DND-41 (cell line): Measurements from ENCODE around the gene TSC22D2.

Source experiments
- ATAC-seq: fragments of 200-7000 bp; cut with Tn5 transposase; 3 replicates; pipeline ENCODE4 v1.9.1; 2021; ENCODE audit warnings: low read depth; ENCODE audit not compliant: insufficient read depth
- DNase-seq: peaks from one replicate; pipeline ENCODE4 v3.0.0-alpha.2; 2020
- H2AFZ ChIP-seq: 2 replicates; pipeline ENCODE4 v1.6.0; 2012; ENCODE audit warnings: low read depth, low read length
- H3K27ac ChIP-seq: 2 replicates; pipeline ENCODE4 v1.5.1; 2012; ENCODE audit warnings: low read length, inconsistent platforms
- H3K27me3 ChIP-seq: fragments of 200-600 bp; sonication (generic); 2 replicates; pipeline ENCODE4 v1.6.0; 2012; ENCODE audit warnings: low read length, mild to moderate bottlenecking, inconsistent platforms; ENCODE audit not compliant: insufficient read depth, poor library complexity
- H3K36me3 ChIP-seq: 2 replicates; pipeline ENCODE4 v1.5.1; 2012; ENCODE audit warnings: low read length, inconsistent platforms; ENCODE audit not compliant: insufficient read depth
- H3K4me1 ChIP-seq: 2 replicates; pipeline ENCODE4 v1.5.1; 2012; ENCODE audit warnings: mild to moderate bottlenecking, low read length; ENCODE audit not compliant: insufficient read depth
- H3K4me2 ChIP-seq: 2 replicates; pipeline ENCODE4 v1.6.0; 2012; ENCODE audit warnings: mild to moderate bottlenecking, moderate library complexity, low read length, inconsistent platforms; ENCODE audit not compliant: insufficient read depth
- H3K4me3 ChIP-seq, 2 experiments: fragments of 200-600 bp in 1 of 2; shearing (Covaris generic) in 1 of 2; 2 replicates each; pipeline ENCODE4 v1.5.1; 2012 to 2016; ENCODE audit warnings: inconsistent platforms in 2 of 2, low read length in 2 of 2, mild to moderate bottlenecking in 2 of 2, low read depth in 1 of 2, moderate library complexity in 1 of 2
- H3K79me2 ChIP-seq: 2 replicates; pipeline ENCODE4 v1.6.0; 2012; ENCODE audit warnings: low read length, inconsistent platforms; ENCODE audit not compliant: insufficient read depth
- H3K9ac ChIP-seq: 2 replicates; pipeline ENCODE4 v1.6.0; 2012; ENCODE audit warnings: low read depth, mild to moderate bottlenecking, inconsistent platforms, low read length, moderate library complexity
- H3K9me3 ChIP-seq: 2 replicates; pipeline ENCODE4 v1.5.1; 2012; ENCODE audit warnings: low read length, moderate library complexity, mild to moderate bottlenecking, inconsistent platforms; ENCODE audit not compliant: insufficient read depth, severe bottlenecking
- H4K20me1 ChIP-seq: 2 replicates; pipeline ENCODE4 v1.6.0; 2012; ENCODE audit warnings: low read length; ENCODE audit not compliant: insufficient read depth
- EZH2 ChIP-seq: IDR thresholded peaks from 3 replicates; pipeline ENCODE4 v1.6.1; 2012; ENCODE audit warnings: borderline replicate concordance, low read depth, mild to moderate bottlenecking, moderate library complexity, low read length, inconsistent platforms; ENCODE audit not compliant: severe bottlenecking
- TF ChIP-seq, protein P1 (sequence below): IDR thresholded peaks from 2 replicates; pipeline ENCODE4 v1.5.1; 2012; ENCODE audit warnings: borderline replicate concordance, low read length, moderate library complexity, mild to moderate bottlenecking; ENCODE audit not compliant: poor library complexity, severe bottlenecking; ENCODE audit errors: extremely low read depth

Gene TSC22D2

DNA sequence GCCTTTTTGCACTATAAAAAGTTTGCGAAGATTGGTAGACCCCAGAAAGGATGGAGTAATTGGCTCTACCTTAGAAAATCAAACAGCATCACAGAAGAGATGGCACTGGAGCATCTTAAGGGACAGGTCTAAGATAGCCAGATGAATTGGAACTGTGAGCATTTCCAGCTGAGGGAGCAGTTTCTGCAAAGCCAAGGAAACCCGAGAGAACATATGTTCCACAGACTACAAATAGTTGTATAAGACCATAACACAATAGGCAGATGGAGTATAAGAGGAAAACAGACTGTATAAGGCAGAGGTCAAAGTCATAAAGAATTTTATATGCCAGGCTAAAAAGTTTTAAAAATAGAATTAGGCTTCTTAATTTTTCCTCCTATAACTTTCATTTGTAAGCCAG lies 46.0 kb downstream of the TSC22D2 start:
- H3K27me3 ChIP-seq: no peaks in the 10 kb centered on the region
- TF ChIP-seq, protein P1, sequence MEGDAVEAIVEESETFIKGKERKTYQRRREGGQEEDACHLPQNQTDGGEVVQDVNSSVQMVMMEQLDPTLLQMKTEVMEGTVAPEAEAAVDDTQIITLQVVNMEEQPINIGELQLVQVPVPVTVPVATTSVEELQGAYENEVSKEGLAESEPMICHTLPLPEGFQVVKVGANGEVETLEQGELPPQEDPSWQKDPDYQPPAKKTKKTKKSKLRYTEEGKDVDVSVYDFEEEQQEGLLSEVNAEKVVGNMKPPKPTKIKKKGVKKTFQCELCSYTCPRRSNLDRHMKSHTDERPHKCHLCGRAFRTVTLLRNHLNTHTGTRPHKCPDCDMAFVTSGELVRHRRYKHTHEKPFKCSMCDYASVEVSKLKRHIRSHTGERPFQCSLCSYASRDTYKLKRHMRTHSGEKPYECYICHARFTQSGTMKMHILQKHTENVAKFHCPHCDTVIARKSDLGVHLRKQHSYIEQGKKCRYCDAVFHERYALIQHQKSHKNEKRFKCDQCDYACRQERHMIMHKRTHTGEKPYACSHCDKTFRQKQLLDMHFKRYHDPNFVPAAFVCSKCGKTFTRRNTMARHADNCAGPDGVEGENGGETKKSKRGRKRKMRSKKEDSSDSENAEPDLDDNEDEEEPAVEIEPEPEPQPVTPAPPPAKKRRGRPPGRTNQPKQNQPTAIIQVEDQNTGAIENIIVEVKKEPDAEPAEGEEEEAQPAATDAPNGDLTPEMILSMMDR: no peak
- no peak for TF ChIP-seq EZH2
- H2AFZ ChIP-seq: no peak overlapping the region
- peaks cover 18% of the 10 kb centered on the region for H3K36me3 ChIP-seq
- H3K27ac ChIP-seq: no peak overlapping the region
- H3K4me2 ChIP-seq: no peak overlapping the region
- peaks cover 4% of the 10 kb centered on the region; the same call in 1 of the 2 replicates for H3K79me2 ChIP-seq
- no peak overlapping the region for H3K9ac ChIP-seq
- H4K20me1 ChIP-seq: peaks cover 10% of the 10 kb centered on the region; the same call in 1 of the 2 replicates
- no peaks in the 10 kb centered on the region for H3K4me1 ChIP-seq
- H3K9me3 ChIP-seq: no peaks in the 10 kb centered on the region
- H3K4me3 ChIP-seq: no peak overlapping the region
- DNase-seq (no peak), ATAC-seq (no peak)

DNA sequence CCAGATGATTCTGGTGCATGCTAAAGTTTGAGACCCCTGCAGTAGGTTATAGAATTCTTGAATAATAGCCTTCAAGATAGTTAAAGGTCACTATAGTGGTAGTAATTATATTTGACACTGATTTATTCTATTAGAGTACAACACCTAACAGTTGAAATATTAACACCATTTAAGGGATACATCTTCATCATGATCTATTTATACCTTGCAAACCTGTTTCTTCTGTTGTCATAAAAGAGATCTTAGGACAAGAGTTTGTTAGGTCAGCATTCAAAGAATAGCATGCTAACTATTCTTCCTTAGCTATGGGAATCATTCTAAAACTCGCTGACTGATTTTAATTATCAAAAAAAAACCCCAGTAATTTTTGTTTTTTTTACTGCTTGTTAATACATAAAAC lies 46.5 kb downstream of the TSC22D2 start:
- Histone ChIP-seq H3K27ac (no peak overlapping the region), H3K36me3 (peaks cover 23% of the 10 kb centered on the region), H3K4me3 (no peak overlapping the region), H3K9me3 (no peaks in the 10 kb centered on the region), H3K4me1 (no peaks in the 10 kb centered on the region), H3K9ac (no peak overlapping the region), H3K4me2 (no peak overlapping the region), H3K79me2 (peaks cover 4% of the 10 kb centered on the region; the same call in 1 of the 2 replicates), H2AFZ (no peak overlapping the region), H4K20me1 (peaks cover 10% of the 10 kb centered on the region; the same call in 1 of the 2 replicates), H3K27me3 (no peaks in the 10 kb centered on the region)
- TF ChIP-seq, protein P1: no peak
- no peak for TF ChIP-seq EZH2
- no peak for ATAC-seq
- no peak for DNase-seq

DNA sequence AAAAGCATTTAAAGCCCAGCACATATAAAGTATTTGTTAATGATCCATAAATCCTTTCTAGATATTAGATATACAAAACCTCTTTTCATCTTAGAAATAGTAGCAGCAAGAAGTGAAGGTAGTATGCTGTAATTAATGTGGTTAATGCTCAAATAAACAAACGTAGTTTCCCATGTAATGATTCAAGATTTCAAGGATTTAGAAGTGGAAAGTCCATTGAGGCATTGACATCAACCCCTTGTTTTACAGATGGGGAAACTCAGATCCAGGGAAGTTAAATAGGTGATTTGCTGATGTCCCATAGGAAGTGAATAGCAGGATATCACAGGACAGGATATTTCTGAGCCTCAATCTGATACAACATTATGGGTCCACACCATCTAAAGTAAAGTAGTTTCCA lies 47.2 kb downstream of the TSC22D2 start:
- Histone ChIP-seq H3K36me3 (peaks cover 24% of the 10 kb centered on the region), H2AFZ (no peak overlapping the region), H3K4me3 (no peak overlapping the region), H3K27ac (no peak overlapping the region), H3K27me3 (no peaks in the 10 kb centered on the region), H3K4me2 (no peak overlapping the region), H4K20me1 (peaks cover 10% of the 10 kb centered on the region; the same call in 1 of the 2 replicates), H3K9me3 (no peaks in the 10 kb centered on the region), H3K4me1 (no peaks in the 10 kb centered on the region), H3K9ac (no peak overlapping the region), H3K79me2 (peaks cover 4% of the 10 kb centered on the region; the same call in 1 of the 2 replicates)
- no peak for DNase-seq
- TF ChIP-seq, protein P1: no peak
- TF ChIP-seq EZH2: no peak
- no peak for ATAC-seq

DNA sequence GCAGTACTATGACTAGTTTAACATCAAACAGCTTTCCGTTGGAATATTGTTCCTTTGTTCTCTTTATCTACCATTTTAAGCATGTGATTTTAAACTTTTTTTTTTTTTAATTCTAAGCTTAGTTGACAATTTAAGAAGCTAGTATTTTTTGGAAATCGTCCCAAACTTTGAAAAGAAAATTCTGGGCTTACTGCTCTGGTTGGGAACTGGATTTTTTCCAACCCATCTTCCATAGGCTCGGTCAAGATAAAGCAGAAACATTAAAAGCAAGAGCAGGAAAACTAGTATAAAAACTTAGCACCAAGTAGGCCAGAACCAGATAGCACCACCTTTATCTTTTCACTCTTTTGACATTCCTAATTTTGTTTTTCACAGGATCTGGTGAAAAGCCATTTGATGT lies 49.9 kb downstream of the TSC22D2 start:
- no peak for TF ChIP-seq EZH2
- no peak for DNase-seq
- Histone ChIP-seq H2AFZ (no peak overlapping the region), H3K36me3 (peaks cover 24% of the 10 kb centered on the region), H3K79me2 (no peaks in the 10 kb centered on the region; the same call in 1 of the 2 replicates), H4K20me1 (peaks cover 10% of the 10 kb centered on the region; the same call in 1 of the 2 replicates), H3K27ac (no peak overlapping the region), H3K4me1 (no peaks in the 10 kb centered on the region), H3K9me3 (no peaks in the 10 kb centered on the region), H3K27me3 (no peaks in the 10 kb centered on the region), H3K4me2 (no peak overlapping the region), H3K4me3 (no peak overlapping the region), H3K9ac (no peak overlapping the region)
- ATAC-seq: no peak
